Measurements from ENCODE around the gene GRK1.

The GRK1 gene

GRCh38 chr13:113732176-113732960 lies 65.3 kb downstream of the GRK1 start:
- DNase-seq (ENCODE audit: low read depth) = no peak
- no peak overlapping the region for H3K4me3 ChIP-seq (replicated peaks; ENCODE audit: low read depth, low read length)
- TF ChIP-seq CTCF (IDR thresholded peaks at IDR 0.05; ENCODE audit: low read length, missing control alignments) = no peak

GRCh38 chr13:113732961-113733950 lies 66.2 kb downstream of the GRK1 start:
- no peak for DNase-seq (ENCODE audit: low read depth)
- no peak for TF ChIP-seq CTCF (IDR thresholded peaks at IDR 0.05; ENCODE audit: low read length, missing control alignments)
- no peak overlapping the region for H3K4me3 ChIP-seq (replicated peaks; ENCODE audit: low read depth, low read length)

GRCh38 chr13:113734099-113734825 lies 67.2 kb downstream of the GRK1 start:
- no peak for TF ChIP-seq CTCF (IDR thresholded peaks at IDR 0.05; ENCODE audit: low read length, missing control alignments)
- no peak overlapping the region for H3K4me3 ChIP-seq (replicated peaks; ENCODE audit: low read depth, low read length)
- no peak for DNase-seq (ENCODE audit: low read depth)

GRCh38 chr13:113734826-113735125 lies 67.8 kb downstream of the GRK1 start:
- DNase-seq (ENCODE audit: low read depth) = no peak
- TF ChIP-seq CTCF (IDR thresholded peaks at IDR 0.05; ENCODE audit: low read length, missing control alignments) = no peak
- no peak overlapping the region for H3K4me3 ChIP-seq (replicated peaks; ENCODE audit: low read depth, low read length)

GRCh38 chr13:113735194-113735593 lies 68.2 kb downstream of the GRK1 start:
- TF ChIP-seq CTCF (IDR thresholded peaks at IDR 0.05; ENCODE audit: low read length, missing control alignments) = no peak
- H3K4me3 ChIP-seq (replicated peaks; ENCODE audit: low read depth, low read length) = no peak overlapping the region
- no peak for DNase-seq (ENCODE audit: low read depth)

GRCh38 chr13:113735750-113736149 lies 68.7 kb downstream of the GRK1 start:
- no peak for TF ChIP-seq CTCF (IDR thresholded peaks at IDR 0.05; ENCODE audit: low read length, missing control alignments)
- no peak for DNase-seq (ENCODE audit: low read depth)
- H3K4me3 ChIP-seq (replicated peaks; ENCODE audit: low read depth, low read length) = no peak overlapping the region

All from fibroblast of pulmonary artery (primary cell).